Mesodermal cell (in vitro differentiated cells): ENCODE measurements around the gene CPNE2.
A peak's percentile ranks its signal among the peaks of the same experiment; 100 is the strongest.

Experiments
- H3K27ac ChIP-seq: 2 replicates; pipeline ENCODE4 v1.7.0; 2013; ENCODE audit warnings: mild to moderate bottlenecking, low read depth, low read length, moderate library complexity; ENCODE audit not compliant: severe bottlenecking
- H3K36me3 ChIP-seq: 2 replicates; pipeline ENCODE4 v1.7.1; 2013; ENCODE audit warnings: mild to moderate bottlenecking, low read length, moderate library complexity; ENCODE audit not compliant: control insufficient read depth, insufficient read depth
- H3K4me1 ChIP-seq: one replicate; pipeline ENCODE4 v1.7.1; 2013; ENCODE audit warnings: mild to moderate bottlenecking, low read length; ENCODE audit not compliant: insufficient read depth, control insufficient read depth, poor library complexity, severe bottlenecking
- H3K4me3 ChIP-seq: 2 replicates; pipeline ENCODE4 v1.7.0; 2013; ENCODE audit warnings: low read length, control low read depth, mild to moderate bottlenecking; ENCODE audit not compliant: insufficient read depth, poor library complexity, severe bottlenecking; ENCODE audit errors: extremely low read depth
- H3K9me3 ChIP-seq: 2 replicates; pipeline ENCODE4 v1.7.1; 2013; ENCODE audit warnings: mild to moderate bottlenecking, low read length, moderate library complexity; ENCODE audit not compliant: control insufficient read depth
- WGBS, 2 experiments: methylation state at CpG; one replicate each; pipeline ENCODE4 v1.1.5; 2013; ENCODE audit warnings: missing lambda C conversion rate in 2 of 2; ENCODE audit not compliant: insufficient coverage in 2 of 2; 5-methylcytosine and 5-hydroxymethylcytosine counted together

CPNE2 gene

DNA sequence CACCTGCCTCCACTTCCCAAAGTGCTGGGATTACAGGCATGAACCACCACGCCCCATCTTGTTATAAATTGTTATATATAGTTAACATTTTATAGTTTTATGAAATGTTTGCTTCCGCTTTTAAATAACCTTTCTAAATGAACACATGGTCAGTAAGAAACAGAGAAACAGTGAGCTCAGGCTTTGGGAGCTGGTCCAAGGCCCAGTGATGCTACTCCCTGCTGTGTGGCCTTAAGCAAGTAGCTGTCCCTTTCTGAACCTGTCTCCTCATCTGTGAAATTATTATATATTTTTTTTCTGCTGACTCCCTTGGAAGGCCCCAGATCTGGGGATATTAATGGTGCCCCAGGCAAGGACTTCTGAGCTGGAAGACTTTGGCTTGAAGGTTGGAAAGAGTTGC, 19.0 kb downstream of the CPNE2 start:
- peaks cover 24% of the 10 kb centered on the region for H3K36me3 ChIP-seq
- no peak overlapping the region for H3K27ac ChIP-seq
- no peak overlapping the region for H3K4me3 ChIP-seq
- H3K4me1 ChIP-seq, result peaks cover 31% of the 10 kb centered on the region
- no CpG with 5 or more reads among the region's 2 CpGs for WGBS, 2 experiments
- H3K9me3 ChIP-seq, result no peaks in the 10 kb centered on the region

DNA sequence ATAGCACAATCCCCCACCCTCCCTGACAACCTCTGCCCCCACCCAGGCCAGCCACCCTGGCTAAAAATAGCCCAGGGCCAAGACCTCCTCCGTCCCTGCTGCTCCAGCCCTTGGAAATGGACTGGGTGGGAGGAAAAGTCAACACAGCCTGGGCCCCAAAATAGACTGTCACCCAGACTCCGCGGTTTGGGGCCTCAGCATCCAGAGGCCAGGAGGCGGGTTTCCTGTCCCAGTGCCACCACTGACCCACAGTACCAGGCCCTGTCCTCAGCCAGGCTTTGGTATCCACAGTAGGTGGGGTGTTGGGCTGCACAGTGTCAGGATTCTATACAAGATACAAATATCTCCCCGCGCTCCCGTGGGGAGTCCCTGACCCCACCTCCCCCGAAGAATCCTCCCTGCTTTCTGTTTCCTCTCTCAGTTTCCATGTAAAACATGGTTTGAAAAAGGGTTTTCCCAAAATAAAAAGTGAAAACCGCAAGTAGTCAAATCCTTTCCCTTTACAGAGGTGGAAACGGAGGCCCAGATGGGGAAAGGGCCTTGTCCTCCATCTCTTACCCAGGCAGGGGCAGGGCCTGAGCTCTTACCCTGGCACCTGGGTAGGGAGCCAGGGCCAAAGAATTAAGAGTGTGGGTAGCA, 20.1 kb downstream of the CPNE2 start:
- Histone ChIP-seq H3K4me3 (no peak overlapping the region), H3K36me3 (peaks cover 34% of the 10 kb centered on the region), H3K9me3 (no peaks in the 10 kb centered on the region), H3K4me1 (peaks cover 31% of the 10 kb centered on the region), H3K27ac (no peak overlapping the region)
- 90 to 97% methylated on average over 5 to 6 of the region's 10 CpGs for WGBS, 2 experiments

DNA sequence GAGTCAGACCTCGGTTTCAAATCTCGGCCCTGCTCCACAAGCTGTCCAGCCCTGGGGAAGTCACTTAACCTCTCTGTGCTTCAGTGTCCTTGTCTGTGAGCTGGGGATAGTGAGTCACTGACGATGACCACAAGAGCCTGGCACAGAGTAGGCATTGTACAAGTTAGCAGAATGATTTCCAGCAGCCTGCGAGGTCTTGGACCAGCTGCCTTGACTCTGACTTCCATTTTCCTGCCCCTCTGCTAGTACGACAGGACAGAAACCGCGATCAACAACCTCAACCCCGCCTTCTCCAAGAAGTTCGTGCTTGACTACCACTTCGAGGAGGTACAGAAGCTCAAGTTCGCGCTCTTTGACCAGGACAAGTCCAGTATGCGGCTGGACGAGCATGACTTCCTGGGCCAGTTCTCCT, 20.7 kb downstream of the CPNE2 start:
- Histone ChIP-seq H3K4me3 (no peak overlapping the region), H3K36me3 (peaks cover 38% of the 10 kb centered on the region), H3K4me1 (peaks cover 35% of the 10 kb centered on the region), H3K27ac (no peak overlapping the region), H3K9me3 (no peaks in the 10 kb centered on the region)
- WGBS, 2 experiments, result 95 to 99% methylated on average over 11 to 14 of the region's 14 CpGs

DNA sequence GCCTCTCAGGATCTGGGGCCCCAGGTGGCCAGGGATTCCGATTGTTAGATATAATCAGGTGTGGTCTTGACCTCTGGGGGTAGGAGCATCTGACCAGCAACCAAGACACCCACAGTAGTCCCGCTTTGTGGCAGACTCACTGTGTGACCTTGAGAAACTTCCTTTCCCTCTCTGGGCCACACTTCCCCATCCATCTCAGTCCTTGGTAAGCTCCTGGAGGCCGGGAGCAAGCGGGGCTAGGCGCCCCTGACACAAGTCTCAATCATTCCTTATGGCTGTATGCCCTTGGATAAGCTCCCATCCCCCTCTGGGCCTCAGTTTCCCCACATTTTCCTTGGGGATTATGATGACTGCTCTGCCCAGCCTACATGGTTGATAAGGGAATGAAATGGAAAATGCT, 21.3 kb downstream of the CPNE2 start:
- Histone ChIP-seq H3K4me1 (peaks cover 41% of the 10 kb centered on the region), H3K27ac (no peak overlapping the region), H3K9me3 (no peaks in the 10 kb centered on the region), H3K36me3 (peaks cover 42% of the 10 kb centered on the region), H3K4me3 (no peak overlapping the region)
- WGBS, 2 experiments, result 89% methylated on average over 1 of the region's 5 CpGs; no CpG with 5 or more reads in 1 of the 2 experiments

DNA sequence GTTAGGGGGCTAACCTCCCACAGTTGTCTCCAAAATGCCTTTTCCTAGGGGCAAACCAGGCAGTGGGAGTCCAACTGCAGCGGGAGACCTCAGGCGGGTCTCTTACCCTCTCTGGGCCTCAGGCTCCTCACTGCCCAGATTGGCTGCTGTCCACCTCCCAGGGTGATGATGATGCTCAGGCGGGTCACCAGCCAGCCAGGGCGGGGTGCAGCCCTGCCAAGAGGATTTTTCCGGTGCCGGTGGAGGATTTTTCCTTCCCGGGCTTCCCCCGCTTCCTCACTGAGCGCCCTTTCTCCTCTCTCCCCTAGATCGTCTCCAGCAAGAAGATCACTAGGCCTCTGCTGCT, 22.8 kb downstream of the CPNE2 start:
- peaks cover 35% of the 10 kb centered on the region for H3K4me1 ChIP-seq
- H3K27ac ChIP-seq, result peak overlapping the region; percentile 72
- no peaks in the 10 kb centered on the region for H3K9me3 ChIP-seq
- WGBS, 2 experiments, result 72 to 76% methylated on average over 6 to 10 of the region's 10 CpGs
- H3K4me3 ChIP-seq, result no peak overlapping the region
- H3K36me3 ChIP-seq, result peaks cover 54% of the 10 kb centered on the region

DNA sequence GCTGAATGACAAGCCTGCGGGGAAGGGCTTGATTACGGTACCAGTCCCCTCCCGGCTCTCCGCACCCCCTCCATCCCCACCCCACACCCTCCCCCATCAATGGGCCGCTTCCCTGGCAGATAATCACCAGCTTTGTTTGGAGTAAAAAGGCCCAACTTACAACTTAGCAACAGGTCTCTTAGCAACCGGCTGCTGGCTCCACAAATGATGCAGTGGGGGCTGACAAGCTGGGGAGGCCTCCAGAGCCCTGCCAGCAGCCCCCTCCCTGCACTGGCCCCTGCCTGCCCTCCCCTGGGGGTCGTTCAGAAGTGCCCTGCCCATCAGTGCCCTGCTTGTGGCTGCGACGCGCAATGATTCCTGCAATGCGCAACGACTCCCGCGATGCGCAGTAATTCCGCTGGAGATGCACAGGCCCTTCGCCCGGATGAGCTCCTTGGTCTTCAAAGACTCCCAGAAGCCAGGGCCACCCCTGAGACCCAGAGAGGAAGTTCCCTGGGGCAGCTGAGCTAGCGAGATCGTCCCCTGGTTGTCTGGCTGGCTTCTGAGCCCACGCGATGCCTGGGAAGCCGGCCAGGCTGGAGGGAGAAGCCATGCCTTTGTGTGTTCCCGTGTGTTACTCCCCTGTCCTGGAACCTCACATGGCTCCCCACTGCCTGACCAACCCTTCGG, 23.3 kb downstream of the CPNE2 start:
- H3K4me3 ChIP-seq, result no peak overlapping the region
- 69 to 77% methylated on average over 20 to 24 of the region's 25 CpGs for WGBS, 2 experiments

DNA sequence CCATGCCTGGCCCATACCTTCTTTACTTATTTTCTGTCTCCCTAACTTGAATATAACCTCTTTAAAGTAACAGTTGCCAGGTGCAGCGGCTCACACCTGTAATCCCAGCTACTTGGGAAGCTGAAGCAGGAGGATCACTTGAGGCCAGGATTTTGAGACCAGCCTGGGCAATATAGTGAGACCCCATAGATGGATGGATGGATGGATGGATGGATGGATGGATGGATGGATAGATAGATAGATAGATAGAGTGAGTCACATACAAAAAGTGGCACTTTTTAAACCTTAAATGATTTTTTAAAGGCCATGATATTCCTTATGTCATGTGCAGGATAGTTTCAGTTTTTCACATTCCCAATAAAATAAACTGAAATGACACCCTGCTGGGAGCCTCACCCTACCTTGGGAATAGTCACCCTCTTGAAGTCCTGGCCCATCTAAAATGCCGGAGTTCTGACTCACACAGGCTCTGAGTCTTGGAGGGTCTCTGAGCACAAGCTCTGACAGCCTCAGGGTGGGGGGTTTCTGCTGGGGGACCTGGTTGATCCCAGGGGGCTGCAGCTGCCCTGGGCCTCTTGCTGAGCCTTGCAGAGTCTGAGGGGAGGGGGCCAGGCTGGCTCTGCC, 26.2 kb downstream of the CPNE2 start:
- peaks cover 23% of the 10 kb centered on the region for H3K4me1 ChIP-seq
- H3K27ac ChIP-seq, result no peak overlapping the region
- peaks cover 74% of the 10 kb centered on the region for H3K36me3 ChIP-seq
- 100% methylated on average over 1 of the region's 2 CpGs for WGBS, 2 experiments
- H3K4me3 ChIP-seq, result no peak overlapping the region
- H3K9me3 ChIP-seq, result no peaks in the 10 kb centered on the region

More for the DNA sequence above, 23.3 kb downstream of the CPNE2 start:
- H3K36me3 ChIP-seq, result peaks cover 54% of the 10 kb centered on the region
- H3K27ac ChIP-seq, result peak overlapping the region; percentile 72
- H3K4me1 ChIP-seq, result peaks cover 35% of the 10 kb centered on the region
- no peaks in the 10 kb centered on the region for H3K9me3 ChIP-seq

DNA sequence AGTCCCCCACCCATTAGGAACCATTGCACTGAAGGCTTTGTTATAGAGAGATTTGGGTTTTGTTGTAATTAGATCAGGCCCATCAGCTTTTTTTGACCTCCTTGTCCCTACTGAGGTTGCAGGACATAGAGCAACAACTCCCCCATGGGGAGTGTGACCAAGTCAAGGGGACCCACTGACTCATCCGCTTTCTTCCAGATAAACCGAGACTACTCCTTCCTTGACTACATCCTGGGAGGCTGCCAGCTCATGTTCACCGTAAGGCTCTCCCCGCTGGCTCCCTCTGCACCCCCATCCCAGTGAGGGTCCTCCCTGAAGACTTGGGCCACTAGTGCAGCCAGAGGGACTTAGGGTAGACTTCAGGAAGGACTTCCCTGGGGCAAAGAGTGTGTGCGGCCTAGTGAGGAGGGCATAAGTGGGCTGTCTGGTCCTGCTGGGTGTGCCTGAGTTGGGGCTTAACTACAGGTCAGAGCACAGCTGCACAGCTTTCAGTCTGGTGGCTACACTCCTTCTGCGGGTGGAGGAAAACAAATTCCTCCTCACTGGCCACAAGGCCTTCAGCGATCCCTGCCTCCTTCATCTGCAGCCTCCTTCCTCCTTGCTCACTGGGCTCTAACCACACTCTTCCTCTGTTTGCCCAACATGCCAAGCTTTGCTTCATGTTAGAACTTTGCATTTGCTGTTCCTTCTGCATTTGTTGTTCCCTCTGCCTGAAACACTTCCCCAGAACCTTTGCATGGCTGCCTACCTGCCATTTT, 31.0 kb downstream of the CPNE2 start:
- peaks cover 58% of the 10 kb centered on the region for H3K36me3 ChIP-seq
- no peaks in the 10 kb centered on the region for H3K9me3 ChIP-seq
- peaks cover 5% of the 10 kb centered on the region for H3K4me1 ChIP-seq
- no peak overlapping the region for H3K27ac ChIP-seq
- H3K4me3 ChIP-seq, result no peak overlapping the region
- WGBS, 2 experiments, result 98 to 100% methylated on average over 4 to 5 of the region's 7 CpGs

DNA sequence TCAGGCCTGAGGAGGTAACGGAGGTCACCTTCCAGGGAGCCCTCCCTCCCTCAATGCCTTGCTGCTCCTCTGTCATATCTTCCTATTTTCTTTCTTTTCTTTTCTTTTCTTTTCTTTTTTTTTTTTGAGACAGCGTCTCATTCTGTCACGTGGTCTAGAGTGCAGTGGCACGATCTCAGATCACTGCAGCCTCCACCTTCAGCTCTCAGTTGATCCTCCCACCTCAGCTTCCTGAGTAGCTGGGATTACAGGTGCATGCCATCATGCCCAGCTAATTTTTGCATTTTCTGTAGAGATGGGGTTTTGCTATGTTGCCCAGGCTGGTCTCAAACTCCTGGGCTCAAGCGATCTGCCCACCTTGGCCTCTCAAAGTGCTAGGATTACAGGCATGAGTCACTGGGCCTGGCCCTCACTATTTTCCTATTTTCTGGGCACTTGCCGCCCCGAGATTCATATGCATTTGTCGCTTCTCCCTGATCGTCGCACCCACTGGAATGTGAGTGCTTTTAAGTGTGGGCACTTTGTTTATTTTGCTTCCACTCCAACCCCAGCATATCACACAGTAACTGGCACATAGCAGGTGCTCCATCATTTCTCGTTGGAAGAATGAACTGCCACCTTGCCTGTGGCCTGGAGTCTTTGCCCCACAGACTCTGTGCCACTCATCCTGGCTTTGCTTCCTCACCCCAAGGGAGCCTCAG, 31.7 kb downstream of the CPNE2 start:
- 94% methylated on average over 6 to 10 of the region's 11 CpGs for WGBS, 2 experiments
- H3K36me3 ChIP-seq, result peaks cover 55% of the 10 kb centered on the region

DNA sequence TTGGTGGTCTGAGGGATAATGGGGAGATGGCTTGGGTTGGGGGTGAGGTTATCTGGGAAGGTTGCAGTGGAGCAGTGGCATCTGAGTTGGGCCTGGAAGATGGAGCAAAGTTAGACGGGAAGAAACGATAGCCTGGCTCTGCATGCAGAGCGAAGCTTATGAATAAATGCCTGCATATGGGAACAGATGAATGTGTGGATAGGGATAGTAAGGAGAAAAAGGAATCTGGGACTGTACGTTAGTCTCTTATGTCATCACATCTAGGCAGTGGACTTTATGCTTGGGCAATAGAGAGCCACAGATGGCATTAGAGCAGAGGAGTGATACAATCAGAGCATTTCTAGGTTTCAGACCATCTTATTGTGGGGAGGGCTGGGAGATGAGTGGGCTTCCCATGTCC, 33.0 kb downstream of the CPNE2 start:
- H3K4me1 ChIP-seq, result no peaks in the 10 kb centered on the region
- H3K27ac ChIP-seq, result no peak overlapping the region
- H3K9me3 ChIP-seq, result no peaks in the 10 kb centered on the region
- 87 to 92% methylated on average over 4 of the region's 4 CpGs for WGBS, 2 experiments
- H3K4me3 ChIP-seq, result no peak overlapping the region
- peaks cover 48% of the 10 kb centered on the region for H3K36me3 ChIP-seq

More for the DNA sequence above, 31.7 kb downstream of the CPNE2 start:
- no peaks in the 10 kb centered on the region for H3K4me1 ChIP-seq
- no peak overlapping the region for H3K4me3 ChIP-seq
- H3K27ac ChIP-seq, result no peak overlapping the region
- no peaks in the 10 kb centered on the region for H3K9me3 ChIP-seq
